GM12878 (cell line): ENCODE measurements around the gene SARS1.

Source experiments
- NBN ChIP-seq: fragments of 450-650 bp; IDR thresholded peaks from 2 replicates; pipeline ENCODE4 v1.6.1; 2016
- SMAD1 ChIP-seq: fragments of 450-650 bp; IDR thresholded peaks from 2 replicates; pipeline ENCODE4 v1.6.1; 2018; ENCODE audit warnings: mild to moderate bottlenecking, low read depth; ENCODE audit not compliant: partially characterized antibody
- TAF1 ChIP-seq: IDR thresholded peaks from 2 replicates; pipeline ENCODE4 v1.6.1; 2011; ENCODE audit warnings: mild to moderate bottlenecking, low read depth, low read length, borderline replicate concordance
- TCF12 ChIP-seq: IDR thresholded peaks from 2 replicates; pipeline ENCODE4 v1.6.1; 2011; ENCODE audit warnings: low read depth, mild to moderate bottlenecking, low read length
- ZNF207 ChIP-seq: fragments of 450-650 bp; IDR thresholded peaks from 2 replicates; pipeline ENCODE4 v1.6.1; 2014; ENCODE audit warnings: antibody characterized with exemption, mild to moderate bottlenecking, borderline replicate concordance
- TF ChIP-seq, protein P1 (sequence below): fragments of 150-350 bp; IDR thresholded peaks from 2 replicates; pipeline ENCODE4 v1.6.1; 2014; ENCODE audit warnings: mild to moderate bottlenecking, low read depth, low read length
- TF ChIP-seq, protein P2 (sequence below), 3 experiments: IDR thresholded peaks in 2 of 3; conservative IDR thresholded peaks in 1 of 3; 2 replicates each; pipeline ENCODE4 v1.5.1; 2011; ENCODE audit warnings: low read depth in 3 of 3, low read length in 3 of 3, mild to moderate bottlenecking in 3 of 3, control low read depth in 2 of 3, moderate library complexity in 2 of 3, inconsistent platforms in 1 of 3, mixed read lengths in 1 of 3; ENCODE audit not compliant: control insufficient read depth in 2 of 3, insufficient read depth in 1 of 3; ENCODE audit errors: extremely low read depth in 1 of 3
- TF ChIP-seq, protein P3 (sequence below): fragments of 450-650 bp; formaldehyde crosslinking; IDR thresholded peaks from 2 replicates; pipeline ENCODE4 v1.4.0; 2022; ENCODE audit warnings: mild to moderate bottlenecking, moderate library complexity

DNA sequence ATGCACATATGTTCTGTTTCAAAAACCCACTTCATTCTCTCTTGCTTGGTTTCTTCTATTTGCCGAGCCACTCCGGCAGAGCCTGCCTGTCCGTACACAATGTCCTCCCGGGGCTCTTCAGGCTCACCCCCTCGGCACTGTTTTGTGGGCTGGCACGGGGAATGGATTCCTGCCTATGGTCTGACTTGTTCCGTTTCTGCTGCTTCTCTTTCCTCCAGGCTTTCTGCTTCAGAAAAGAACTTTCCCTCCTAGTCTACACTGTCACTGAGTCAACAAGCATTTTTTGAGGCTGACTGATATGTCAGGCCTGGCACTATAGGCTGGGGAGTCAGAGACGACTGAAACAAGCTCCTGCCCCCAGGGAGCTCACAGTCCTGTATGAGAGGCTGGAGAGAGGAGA, 28.4 kb upstream of the SARS1 start:
- TF ChIP-seq, protein P1, sequence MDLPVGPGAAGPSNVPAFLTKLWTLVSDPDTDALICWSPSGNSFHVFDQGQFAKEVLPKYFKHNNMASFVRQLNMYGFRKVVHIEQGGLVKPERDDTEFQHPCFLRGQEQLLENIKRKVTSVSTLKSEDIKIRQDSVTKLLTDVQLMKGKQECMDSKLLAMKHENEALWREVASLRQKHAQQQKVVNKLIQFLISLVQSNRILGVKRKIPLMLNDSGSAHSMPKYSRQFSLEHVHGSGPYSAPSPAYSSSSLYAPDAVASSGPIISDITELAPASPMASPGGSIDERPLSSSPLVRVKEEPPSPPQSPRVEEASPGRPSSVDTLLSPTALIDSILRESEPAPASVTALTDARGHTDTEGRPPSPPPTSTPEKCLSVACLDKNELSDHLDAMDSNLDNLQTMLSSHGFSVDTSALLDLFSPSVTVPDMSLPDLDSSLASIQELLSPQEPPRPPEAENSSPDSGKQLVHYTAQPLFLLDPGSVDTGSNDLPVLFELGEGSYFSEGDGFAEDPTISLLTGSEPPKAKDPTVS = no peak
- no peak for TF ChIP-seq TCF12
- no peak for TF ChIP-seq NBN
- no peak for TF ChIP-seq SMAD1
- TF ChIP-seq, protein P2, sequence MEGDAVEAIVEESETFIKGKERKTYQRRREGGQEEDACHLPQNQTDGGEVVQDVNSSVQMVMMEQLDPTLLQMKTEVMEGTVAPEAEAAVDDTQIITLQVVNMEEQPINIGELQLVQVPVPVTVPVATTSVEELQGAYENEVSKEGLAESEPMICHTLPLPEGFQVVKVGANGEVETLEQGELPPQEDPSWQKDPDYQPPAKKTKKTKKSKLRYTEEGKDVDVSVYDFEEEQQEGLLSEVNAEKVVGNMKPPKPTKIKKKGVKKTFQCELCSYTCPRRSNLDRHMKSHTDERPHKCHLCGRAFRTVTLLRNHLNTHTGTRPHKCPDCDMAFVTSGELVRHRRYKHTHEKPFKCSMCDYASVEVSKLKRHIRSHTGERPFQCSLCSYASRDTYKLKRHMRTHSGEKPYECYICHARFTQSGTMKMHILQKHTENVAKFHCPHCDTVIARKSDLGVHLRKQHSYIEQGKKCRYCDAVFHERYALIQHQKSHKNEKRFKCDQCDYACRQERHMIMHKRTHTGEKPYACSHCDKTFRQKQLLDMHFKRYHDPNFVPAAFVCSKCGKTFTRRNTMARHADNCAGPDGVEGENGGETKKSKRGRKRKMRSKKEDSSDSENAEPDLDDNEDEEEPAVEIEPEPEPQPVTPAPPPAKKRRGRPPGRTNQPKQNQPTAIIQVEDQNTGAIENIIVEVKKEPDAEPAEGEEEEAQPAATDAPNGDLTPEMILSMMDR (IDR thresholded peaks at IDR 0.05 in 2 of 3, conservative IDR thresholded peaks at IDR 0.05 in 1 of 3; ENCODE audit: control insufficient read depth in 2 of 3, extremely low read depth in 1 of 3, insufficient read depth in 1 of 3, low read depth in 3 of 3, low read length in 3 of 3) = no peak
- TF ChIP-seq, protein P3, sequence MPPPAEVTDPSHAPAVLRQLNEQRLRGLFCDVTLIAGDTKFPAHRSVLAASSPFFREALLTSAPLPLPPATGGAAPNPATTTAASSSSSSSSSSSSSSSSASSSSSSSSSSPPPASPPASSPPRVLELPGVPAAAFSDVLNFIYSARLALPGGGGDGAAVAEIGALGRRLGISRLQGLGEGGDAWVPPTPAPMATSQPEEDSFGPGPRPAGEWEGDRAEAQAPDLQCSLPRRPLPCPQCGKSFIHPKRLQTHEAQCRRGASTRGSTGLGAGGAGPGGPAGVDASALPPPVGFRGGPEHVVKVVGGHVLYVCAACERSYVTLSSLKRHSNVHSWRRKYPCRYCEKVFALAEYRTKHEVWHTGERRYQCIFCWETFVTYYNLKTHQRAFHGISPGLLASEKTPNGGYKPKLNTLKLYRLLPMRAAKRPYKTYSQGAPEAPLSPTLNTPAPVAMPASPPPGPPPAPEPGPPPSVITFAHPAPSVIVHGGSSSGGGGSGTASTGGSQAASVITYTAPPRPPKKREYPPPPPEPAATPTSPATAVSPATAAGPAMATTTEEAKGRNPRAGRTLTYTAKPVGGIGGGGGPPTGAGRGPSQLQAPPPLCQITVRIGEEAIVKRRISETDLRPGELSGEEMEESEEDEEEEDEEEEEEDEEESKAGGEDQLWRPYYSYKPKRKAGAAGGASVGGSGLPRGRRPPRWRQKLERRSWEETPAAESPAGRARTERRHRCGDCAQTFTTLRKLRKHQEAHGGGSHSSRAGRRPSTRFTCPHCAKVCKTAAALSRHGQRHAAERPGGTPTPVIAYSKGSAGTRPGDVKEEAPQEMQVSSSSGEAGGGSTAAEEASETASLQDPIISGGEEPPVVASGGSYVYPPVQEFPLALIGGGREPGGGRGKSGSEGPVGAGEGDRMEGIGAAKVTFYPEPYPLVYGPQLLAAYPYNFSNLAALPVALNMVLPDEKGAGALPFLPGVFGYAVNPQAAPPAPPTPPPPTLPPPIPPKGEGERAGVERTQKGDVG (CRISPR knock-in tag) = no peak
- TF ChIP-seq ZNF207 = no peak
- TF ChIP-seq TAF1 = no peak
